HG02798 (cell line): Measurements from ENCODE around the gene C2CD5.
A peak's percentile ranks its signal among the peaks of the same experiment; 100 is the strongest.
"Not testable (repeated sequence)": the region's sequence is repeated elsewhere in the genome, so short reads cannot be mapped to it uniquely, and the experiment has no call there.

ENCODE experiments used
- ATAC-seq: cut with Tn5 transposase; IDR thresholded peaks from one replicate; pipeline ENCODE4 v1.9.1; 2021; ENCODE audit warnings: mild to moderate bottlenecking; ENCODE audit not compliant: unreplicated experiment, poor library complexity

C2CD5 gene, protein sequence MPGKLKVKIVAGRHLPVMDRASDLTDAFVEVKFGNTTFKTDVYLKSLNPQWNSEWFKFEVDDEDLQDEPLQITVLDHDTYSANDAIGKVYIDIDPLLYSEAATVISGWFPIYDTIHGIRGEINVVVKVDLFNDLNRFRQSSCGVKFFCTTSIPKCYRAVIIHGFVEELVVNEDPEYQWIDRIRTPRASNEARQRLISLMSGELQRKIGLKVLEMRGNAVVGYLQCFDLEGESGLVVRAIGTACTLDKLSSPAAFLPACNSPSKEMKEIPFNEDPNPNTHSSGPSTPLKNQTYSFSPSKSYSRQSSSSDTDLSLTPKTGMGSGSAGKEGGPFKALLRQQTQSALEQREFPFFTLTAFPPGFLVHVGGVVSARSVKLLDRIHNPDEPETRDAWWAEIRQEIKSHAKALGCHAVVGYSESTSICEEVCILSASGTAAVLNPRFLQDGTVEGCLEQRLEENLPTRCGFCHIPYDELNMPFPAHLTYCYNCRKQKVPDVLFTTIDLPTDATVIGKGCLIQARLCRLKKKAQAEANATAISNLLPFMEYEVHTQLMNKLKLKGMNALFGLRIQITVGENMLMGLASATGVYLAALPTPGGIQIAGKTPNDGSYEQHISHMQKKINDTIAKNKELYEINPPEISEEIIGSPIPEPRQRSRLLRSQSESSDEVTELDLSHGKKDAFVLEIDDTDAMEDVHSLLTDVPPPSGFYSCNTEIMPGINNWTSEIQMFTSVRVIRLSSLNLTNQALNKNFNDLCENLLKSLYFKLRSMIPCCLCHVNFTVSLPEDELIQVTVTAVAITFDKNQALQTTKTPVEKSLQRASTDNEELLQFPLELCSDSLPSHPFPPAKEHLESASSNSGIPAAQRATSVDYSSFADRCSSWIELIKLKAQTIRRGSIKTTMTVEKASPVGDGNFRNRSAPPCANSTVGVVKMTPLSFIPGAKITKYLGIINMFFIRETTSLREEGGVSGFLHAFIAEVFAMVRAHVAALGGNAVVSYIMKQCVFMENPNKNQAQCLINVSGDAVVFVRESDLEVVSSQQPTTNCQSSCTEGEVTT

DNA sequence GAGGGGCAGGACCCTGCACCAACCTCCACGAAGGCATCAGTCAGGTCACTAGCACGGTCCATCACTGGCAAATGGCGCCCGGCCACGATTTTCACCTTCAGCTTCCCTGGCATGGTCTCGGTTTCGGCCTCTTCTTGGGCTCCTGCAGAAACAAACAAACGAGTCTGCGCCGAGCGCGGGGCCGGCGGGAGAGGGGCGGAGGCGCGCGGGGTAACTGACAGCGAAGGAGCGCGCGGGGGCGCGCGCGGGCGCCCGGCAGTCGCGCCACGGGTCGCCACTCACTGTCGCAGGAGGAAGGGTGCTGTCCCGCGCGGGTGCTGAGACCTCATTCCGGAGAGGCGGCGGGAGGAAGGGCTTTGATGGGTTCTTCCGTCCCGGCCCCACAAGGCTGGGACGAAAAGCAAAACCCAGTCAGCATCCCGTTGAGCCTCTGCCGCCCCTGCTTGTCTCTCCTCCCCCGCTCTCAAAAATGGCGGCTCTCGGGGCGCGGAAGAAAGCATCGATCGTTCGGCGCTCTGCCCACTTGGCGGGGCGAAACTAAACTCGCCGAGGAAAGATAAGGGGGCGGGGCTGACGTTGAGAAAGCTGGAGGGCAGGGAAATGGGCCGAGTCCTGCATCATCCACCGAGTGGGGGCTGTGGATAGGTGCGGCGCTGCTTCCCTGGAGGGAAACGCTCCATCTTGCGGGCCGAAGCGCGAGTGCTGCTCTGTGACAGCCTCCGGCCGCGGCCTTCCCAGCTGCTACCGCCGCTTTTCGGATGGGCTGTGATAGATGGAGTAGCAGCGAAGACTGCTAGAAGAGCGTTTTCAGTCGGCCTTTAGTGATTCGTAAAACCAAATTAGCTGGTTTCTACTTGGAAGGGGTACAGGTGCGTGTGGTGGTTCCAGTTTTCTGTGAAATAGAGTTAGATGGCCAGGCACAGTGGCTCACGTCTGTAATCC, at the start of gene C2CD5:
TSS of gene C2CD5 (minus strand) at position 505 of the 942 bp plus-strand sequence. CDS start at position 113, 392 bp downstream.
- peak; percentile 87 for ATAC-seq

DNA sequence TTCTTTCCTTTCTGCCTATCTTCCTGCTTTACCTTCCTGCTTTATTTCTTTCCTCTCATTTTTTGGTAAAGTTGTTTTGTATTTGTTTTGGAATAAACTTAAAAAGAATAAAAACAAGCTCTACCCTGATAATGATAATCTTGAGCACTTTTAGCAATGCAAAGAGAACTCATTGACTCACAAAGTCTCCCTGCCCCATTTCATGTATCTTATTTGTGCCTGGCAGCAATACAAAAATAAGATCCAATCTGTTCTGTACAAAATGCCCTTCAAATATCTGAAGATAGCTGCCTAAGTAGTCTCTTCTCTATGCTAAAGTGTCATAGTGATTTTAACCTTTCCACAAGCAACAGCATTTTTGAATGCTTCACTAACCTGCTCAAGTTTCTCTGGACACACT, 49.5 kb upstream of the C2CD5 start:
- no peak for ATAC-seq

DNA sequence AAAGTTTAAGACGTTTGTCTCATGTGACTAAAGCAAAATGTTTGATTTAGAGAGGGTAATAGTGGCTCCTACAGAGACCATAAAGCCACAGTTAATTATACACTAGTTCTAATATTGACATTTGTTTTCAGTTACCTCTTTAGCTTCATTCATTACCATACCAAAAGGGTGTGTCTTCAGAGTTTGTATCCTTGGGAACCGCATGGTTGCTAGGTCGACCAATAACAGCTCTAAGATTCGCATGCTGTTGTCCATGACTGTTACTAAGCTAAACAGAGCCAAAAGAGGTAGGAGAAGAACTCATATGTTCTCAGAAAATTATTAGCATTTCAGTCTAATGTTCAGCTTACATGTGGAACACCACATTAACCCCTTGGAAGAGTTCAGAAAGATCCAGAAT, 44.5 kb upstream of the C2CD5 start:
- no peak for ATAC-seq

DNA sequence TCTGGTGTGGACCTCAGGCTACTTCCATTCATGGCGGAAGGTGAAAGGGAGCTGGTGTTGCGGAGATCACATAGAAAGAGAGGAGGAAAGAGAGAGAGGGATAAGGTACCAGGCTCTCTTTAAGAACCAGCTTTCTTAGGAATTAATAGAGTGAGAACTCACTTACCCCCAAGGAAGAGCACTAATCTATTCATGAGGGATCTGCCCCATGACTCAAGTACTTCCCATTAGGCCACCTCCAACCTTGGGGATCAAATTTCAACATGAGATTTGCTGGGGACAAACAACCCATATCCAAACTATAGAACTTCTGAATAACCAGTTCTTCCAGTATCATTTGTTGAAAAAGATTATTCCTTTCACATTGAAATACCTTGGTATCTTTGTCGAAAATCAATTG, 34.0 kb upstream of the C2CD5 start:
- ATAC-seq, result no peak

DNA sequence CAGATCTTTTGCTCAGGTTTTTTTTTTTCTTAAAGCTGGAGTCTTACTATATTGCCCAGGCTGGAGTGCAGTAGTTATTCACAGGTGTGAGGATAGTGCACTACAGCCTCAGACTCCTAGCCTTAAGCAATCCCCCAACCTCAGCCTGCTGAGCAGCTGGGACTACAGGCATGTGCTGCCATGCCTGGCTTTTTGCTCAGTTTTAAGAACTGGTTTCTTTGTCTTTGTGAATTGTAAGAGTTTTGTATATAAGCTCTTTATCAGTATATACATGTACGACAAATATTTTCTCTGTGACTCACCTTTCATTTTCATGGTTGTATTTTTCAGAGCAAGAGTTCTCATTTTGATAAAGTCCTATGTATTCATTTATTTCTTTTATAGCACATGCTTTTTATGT, 33.3 kb upstream of the C2CD5 start:
- no peak for ATAC-seq

DNA sequence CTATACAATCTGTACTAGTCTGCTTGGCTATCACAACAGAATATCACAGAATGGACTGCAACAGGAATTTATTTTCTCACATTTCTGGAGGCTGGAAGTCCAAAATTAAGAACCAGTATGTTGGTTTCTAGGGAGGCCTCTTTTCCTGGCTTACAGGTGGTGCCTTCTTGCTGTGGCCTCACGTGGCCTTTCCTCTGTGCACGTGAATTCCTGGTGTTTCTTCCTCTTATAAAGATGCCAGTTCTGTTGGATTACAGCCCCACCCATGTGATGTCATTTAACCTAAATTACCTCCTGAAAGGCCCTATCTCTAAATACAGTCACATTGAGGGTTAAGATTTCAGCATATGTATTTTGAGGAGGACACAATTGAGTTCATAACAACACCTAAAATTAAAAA, 32.1 kb upstream of the C2CD5 start:
- ATAC-seq, result no peak

DNA sequence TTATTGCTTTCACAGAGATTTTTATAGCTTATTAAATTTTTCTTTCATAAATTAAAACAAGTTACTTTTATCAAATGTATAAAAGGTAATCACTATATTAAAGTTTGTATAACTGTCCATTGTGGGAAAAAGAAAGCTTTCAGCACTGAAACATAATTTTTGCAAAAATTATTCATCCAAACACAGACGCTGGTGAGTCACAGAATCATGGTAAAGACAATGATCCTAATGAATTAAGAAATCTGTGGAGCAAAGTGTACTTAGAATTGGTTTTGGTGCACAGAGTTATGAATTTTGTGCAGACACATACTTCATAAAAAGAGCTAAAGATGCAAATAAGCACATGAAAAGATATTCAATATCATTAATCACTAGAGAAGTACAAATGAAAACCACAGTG, 31.7 kb upstream of the C2CD5 start:
- no peak for ATAC-seq

DNA sequence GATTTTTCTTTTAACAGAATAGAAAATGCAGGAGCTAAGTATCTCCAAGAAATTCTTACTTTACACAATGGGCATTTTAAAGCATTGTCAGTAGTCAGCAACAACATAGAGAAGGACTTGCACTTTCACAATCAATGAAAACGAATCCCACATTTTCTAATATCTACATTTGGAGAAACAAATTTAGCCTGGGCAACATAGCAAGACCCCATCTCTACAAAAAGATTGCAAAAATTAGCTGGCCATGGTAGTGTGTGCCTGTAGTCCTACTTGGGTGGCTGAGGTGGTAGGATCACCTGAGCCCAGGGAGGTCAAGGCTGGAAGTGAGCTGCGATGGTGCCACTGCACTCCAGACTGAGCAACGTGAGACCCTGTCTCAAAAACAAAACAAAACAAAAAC, 30.6 kb upstream of the C2CD5 start:
- no peak for ATAC-seq

DNA sequence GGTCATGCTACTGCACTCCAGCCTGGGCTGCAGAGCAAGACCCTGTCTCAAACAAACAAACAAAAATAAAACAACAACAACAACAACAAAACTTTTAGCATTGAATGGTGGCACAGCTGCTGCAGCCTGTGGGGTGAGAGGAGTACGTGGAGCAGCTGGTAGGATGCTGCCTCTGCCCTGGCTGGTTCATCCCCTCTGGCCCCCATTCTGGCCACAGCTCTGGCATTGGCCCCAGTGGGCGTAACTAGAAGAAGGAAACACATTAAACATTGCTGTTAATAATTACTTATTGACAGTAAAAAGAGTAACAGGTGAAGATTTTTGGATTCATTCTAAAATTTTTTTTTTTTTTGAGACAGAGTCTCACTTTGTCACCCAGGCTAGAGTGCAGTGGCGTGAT, 28.8 kb upstream of the C2CD5 start:
- ATAC-seq, result no peak

DNA sequence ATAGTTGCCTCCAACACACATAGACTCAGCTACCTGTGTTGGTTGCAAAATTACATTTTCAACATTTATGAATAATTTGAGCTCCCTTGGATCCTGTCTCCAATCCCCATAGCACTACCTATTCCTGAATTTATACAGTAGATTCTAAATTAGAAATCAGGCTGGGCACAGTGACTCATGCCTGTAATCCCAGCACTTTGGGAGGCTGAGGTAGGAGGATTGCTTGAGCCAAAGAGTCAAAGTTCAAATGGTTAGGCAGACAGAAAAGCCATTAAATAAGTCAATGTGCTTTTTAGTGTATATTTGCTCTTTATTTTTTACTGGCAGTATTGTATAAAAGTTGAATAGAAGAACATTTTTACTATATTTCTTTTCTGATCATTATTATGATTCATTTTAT, 24.9 kb upstream of the C2CD5 start:
- ATAC-seq, result no peak

DNA sequence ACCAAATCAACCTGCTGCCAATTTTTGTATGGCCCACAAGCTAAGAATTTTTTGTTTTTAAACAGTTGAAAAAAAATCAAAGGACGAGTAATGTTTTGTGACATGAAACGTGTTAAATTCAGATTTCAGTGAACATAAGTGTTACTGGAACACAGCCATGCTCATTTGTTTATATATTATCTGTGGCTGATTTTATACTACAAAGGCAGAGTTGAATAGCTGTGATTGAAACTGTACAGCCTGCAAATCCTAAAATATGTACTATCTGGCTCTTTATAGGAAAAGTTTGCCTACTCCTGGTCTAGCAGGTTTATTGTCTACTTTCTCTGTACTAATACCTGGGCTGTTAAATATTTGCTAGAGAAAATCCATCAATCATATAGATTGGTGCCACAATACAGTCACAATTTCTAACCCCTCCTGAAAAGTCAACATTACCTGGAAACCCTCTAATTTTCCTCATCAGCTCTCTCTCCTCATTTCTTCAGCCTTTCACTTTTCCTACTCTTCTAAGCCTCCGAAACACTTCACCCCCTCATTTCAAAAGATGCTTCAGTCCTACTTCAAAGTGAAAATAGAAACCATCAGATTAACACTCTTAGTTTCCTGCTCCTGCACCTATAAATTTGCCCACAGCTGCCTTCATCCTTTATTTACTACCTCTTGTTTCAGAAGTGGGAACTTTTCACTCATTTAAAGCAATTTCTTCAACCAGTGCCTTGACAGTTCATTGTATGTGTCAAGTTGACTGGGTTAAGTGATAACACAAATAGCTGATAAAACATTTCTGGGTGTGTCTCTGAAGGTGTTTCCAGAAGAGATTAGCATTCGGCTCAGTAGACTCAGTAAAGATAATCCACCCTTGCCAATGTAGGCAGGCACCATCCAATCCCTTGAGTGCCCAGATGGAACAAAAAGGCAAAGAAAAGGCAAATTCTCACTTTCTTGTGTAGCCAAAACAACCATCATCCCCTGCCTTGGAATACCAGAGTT, 18.0 kb upstream of the C2CD5 start:
- no peak for ATAC-seq

DNA sequence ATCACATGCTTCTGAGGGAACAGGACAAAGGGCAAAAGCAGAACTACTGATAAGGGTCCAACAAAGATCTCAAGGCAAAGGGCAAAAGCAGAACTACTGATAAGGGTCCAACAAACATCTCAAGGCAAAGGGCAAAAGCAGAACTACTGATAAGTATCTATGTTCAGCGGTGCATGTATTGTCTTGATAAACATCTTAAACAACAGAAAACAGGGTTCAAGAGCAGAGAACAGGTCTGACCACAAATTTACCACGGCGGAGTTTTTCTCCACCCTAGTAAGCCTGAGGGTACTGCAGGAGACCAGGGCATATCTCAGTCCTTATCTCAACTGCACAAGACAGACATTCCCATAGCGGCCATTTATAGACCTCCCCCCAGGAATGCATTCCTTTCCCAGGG, 10.4 kb upstream of the C2CD5 start:
- ATAC-seq, result not testable (repeated sequence)

DNA sequence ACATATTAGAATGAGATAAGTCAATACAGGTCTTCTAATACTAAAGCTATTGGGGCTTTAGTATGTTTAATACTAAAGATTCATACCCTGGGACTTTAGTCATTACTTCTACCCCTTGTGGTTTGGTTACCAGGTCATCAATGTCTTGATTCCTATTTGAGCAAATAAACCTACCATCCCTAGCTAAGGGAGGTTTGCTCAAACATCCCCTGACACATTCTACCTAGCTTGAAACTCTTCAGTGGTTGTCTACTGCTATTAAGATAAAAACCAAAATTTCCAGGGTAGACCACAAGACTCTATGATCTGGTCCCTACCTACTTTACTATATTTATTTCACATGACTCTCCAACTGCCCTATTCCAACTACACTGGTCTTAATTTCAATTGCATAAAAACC, 7.3 kb upstream of the C2CD5 start:
- ATAC-seq, result no peak

DNA sequence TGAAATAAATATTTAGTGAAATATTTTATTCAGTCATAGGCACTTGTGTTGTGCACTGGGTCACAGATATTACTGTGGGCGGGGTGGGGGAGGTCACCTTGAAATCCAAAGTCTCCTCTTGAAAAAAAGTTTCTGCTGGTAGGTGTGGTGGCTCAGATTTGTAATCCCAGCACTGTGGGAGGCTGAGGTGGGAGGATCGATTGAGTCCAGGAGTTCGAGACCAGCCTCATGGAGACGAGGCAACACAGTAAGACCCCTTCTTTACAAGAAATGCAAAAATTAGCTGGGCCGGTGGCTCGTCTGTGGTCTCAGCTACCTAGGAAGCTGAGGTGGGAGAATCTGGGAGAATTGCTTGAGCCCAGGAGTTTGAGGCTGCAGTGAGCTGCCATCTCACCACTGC, 913 bp upstream of the C2CD5 start:
- no peak for ATAC-seq

DNA sequence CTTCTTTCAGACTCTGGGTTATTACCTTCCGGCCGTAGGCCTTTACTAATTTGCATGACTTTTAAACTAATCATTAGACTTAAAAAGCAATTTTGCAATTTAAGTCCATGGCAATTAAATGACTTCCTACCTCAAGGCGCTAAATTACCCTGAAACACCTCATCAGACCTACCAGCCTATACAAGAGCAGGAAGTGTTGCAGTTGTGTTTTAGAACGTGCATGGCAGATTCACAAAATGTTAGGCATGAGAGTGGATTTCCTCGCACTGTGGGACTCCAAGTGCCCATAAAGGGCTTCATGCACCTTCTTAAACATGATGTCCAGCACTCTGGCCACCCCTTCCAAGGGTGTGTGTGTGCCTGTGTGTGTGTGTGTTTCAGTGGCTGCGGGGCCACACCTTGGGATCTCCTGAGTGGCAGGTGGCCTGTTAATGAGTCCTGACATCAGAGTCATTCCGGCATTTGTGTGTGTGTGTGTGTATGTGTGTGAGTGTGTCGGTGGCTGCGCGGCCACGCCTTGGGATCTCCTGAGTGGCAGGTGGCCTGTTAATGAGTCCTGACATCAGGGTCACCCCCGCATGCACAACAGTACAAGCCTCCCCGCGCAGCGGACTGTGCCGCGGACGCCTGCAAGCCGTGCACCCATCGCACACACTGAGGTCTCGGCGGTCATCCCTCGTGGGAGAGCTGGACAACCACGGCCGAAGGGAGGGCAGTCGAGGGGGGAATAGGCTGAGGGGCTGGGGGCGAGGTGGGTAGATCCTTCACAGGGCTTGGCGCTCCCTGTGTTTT, 900 bp downstream of the C2CD5 start:
- peak; percentile 41 for ATAC-seq

DNA sequence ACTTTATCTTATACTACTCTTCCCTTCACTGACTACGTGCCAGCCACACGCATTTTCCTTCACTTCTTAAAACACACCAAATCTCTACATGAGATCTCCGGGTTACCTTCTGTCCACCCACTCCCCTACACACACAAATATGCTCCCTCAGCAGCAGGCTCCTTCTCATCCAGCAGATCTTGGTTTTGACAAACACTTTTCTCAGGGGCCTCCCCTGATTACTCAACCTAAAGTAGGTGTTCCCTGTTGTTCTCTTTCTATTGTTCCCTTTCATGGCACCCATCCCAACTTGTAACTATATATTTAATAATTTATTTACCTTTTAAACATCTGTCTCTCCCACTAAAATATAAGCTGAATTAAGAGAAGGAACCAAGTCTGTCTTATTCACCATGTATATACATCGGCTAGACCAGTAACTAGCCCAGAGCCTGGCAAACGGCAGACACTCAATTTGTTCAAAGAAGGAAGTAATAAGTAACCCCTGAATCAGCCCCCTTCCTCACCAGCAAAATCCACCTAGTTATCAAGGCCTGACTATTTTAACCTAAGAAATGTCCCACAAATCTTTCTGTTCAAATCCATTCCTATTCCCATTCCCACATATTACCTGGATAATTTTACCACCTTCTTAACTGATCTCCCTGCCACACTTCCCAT, 2.7 kb downstream of the C2CD5 start:
- ATAC-seq, result no peak

DNA sequence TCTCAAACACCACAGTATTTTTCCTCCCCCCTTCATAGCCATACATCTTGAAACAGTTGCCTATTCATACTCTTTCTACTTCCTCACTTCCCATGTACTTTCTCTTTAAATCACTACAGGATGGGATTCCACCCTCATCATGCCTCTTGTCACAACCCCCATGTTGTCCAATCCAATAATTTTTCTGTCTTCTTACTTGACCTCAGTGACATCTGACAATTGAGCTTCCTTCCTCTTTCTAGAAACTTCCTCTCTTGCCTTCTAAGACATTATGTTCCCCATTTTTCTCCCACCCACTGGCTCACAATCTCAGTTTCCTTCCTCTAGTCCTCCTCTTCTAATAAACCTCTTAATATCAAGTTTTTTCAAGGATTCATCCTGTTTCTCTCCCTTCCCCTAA, 5.3 kb downstream of the C2CD5 start:
- ATAC-seq, result no peak

DNA sequence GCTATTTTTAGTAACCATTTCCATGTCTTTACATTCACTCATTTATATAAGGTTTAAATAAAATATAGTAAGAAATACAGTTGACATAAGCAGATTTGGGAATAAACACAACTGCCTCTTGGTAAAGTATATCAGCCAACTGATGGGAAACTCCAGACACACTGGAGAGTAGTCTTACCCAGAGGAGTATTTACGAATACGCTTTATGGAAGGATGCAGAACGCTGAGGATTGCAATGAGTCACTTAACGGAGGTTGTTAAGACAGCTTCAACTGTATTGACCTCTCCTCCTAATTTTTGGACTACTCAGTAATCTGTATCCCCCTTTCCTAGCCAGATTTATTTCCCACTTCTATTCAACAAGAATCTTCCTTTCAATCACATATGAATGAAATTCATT, 6.0 kb downstream of the C2CD5 start:
- no peak for ATAC-seq
